Activated B cell treated with CpG ODN at 0.5 μM for 24 hours (primary cell): ENCODE results near the gene ENHO. TPM values are rescaled to one million over a fixed set of nuclear protein-coding genes. Genes with fewer than 3 reads are reported as not detected.

Experiments
- ATAC-seq: fragments of 200-7000 bp; cut with Tn5 transposase; one replicate; pipeline ENCODE4 v1.10.0; 2021; ENCODE audit warnings: low read depth, mild to moderate bottlenecking, moderate library complexity
- CTCF ChIA-PET: fragments of 350-600 bp; sonication (Branson Sonifier 250); formaldehyde crosslinking; loops from one replicate; lab custom pipeline; 2021; ENCODE audit warnings: antibody characterized with exemption; lab: Charles Lee
- POLR2A ChIA-PET: fragments of 350-600 bp; sonication (Branson Sonifier 250); formaldehyde crosslinking; loops from one replicate; lab custom pipeline; 2021; ENCODE audit warnings: antibody characterized with exemption; lab: Charles Lee
- DNase-seq: peaks from one replicate; pipeline ENCODE4 v3.0.0; 2022
- H3K27ac Mint-ChIP-seq: one replicate; pipeline ENCODE4 v1.8.0; 2020; ENCODE audit warnings: mixed read lengths
- H3K27me3 Mint-ChIP-seq: one replicate; pipeline ENCODE4 v1.8.0; 2021; ENCODE audit warnings: mixed read lengths
- H3K36me3 Mint-ChIP-seq: one replicate; pipeline ENCODE4 v1.8.0; 2021; ENCODE audit warnings: low read depth, mixed read lengths
- H3K4me1 Mint-ChIP-seq: one replicate; pipeline ENCODE4 v1.8.0; 2021; ENCODE audit warnings: mixed read lengths
- H3K4me3 Mint-ChIP-seq: one replicate; pipeline ENCODE4 v1.8.0; 2020; ENCODE audit warnings: mild to moderate bottlenecking, mixed read lengths
- H3K9me3 Mint-ChIP-seq: one replicate; pipeline ENCODE4 v1.8.0; 2020; ENCODE audit warnings: mixed read lengths
- CTCF ChIP-seq: fragments of 200-600 bp; IDR thresholded peaks from one replicate; pipeline ENCODE4 v1.8.0; 2022; ENCODE audit warnings: antibody characterized with exemption, mild to moderate bottlenecking
- intact Hi-C: fragments of 100-400 bp; cut with micrococcal nuclease; formaldehyde crosslinking; loops from one replicate; pipeline ENCODE4 v1.15.1; 2024
- total RNA-seq: library from RNA; stranded (reverse); gene quantifications from 2 replicates; pipeline ENCODE4 v1.2.3, GENCODE V29; 2022

The ENHO gene
- total RNA-seq, 1 donor from 2014 or later: not detected

DNA sequence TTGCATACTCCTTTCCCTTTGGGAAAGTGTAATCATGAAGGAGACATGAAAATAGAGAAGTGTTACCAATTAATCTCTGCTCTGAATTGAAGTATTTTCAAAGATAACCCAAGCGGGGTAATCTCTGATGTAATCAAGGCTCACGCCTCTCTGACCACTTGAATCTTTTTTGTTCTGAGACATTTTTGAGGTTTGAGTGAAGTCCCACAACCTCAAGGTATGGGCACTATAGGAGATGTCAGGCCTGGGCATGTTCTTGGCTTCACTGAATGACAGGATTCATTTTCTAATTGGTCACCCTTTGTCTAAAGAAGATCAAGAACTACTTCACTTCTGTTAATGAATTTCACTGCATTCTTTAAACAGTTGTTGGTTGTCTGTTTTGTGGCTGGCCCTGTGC, 23.7 kb downstream of the ENHO start:
- Mint-ChIP-seq H3K9me3 (no peaks in the 10 kb centered on the region), H3K4me1 (no peaks in the 10 kb centered on the region), H3K4me3 (no peak overlapping the region), H3K27ac (no peak overlapping the region), H3K36me3 (no peaks in the 10 kb centered on the region), H3K27me3 (peaks cover 13% of the 10 kb centered on the region)
- ATAC-seq (no peak), DNase-seq (no peak)
- CTCF ChIA-PET: interaction anchor here (1.4 to 2.9 kb wide), 2 partner anchors 10 to 63 kb away, joined by 4 to 11 read pairs; no protein-coding TSS in a partner anchor
- no peak for TF ChIP-seq CTCF
- POLR2A ChIA-PET: no interaction called here
- intact Hi-C loops: no loop called here

GRCh38 chr9:34498553-34498952, 24.2 kb downstream of the ENHO start:
- ChIA-PET CTCF (interaction anchor here (1.4 to 2.9 kb wide), 2 partner anchors 10 to 95 kb away, joined by 4 to 14 read pairs; no protein-coding TSS in a partner anchor), POLR2A (no interaction called here)
- ATAC-seq (no peak), DNase-seq (no peak)
- Mint-ChIP-seq H3K4me1 (no peaks in the 10 kb centered on the region), H3K9me3 (peaks cover 2% of the 10 kb centered on the region), H3K36me3 (no peaks in the 10 kb centered on the region), H3K27ac (no peak overlapping the region), H3K4me3 (no peak overlapping the region), H3K27me3 (peaks cover 17% of the 10 kb centered on the region)
- intact Hi-C loops: no loop called here
- no peak for TF ChIP-seq CTCF

- H3K36me3 Mint-ChIP-seq: no peaks in the 10 kb centered on the region
- no peak for TF ChIP-seq CTCF
- ATAC-seq (no peak), DNase-seq (no peak)
- H3K9me3 Mint-ChIP-seq: peaks cover 2% of the 10 kb centered on the region
- ChIA-PET POLR2A (no interaction called here), CTCF (interaction anchor here (2.9 kb wide), 1 partner anchor 92 kb away, joined by 14 read pairs; no protein-coding TSS in a partner anchor)
- no peak overlapping the region for H3K4me3 Mint-ChIP-seq
- no peak overlapping the region for H3K27ac Mint-ChIP-seq
- no peaks in the 10 kb centered on the region for H3K4me1 Mint-ChIP-seq
- peaks cover 24% of the 10 kb centered on the region for H3K27me3 Mint-ChIP-seq
- intact Hi-C loops: no loop called here
These were observed 26.6 kb downstream of the ENHO start for GRCh38 chr9:34496149-34496712.

GRCh38 chr9:34493972-34494535, 28.7 kb downstream of the ENHO start:
- Mint-ChIP-seq H3K36me3 (no peaks in the 10 kb centered on the region), H3K27me3 (peaks cover 22% of the 10 kb centered on the region), H3K27ac (no peak overlapping the region), H3K4me1 (no peaks in the 10 kb centered on the region), H3K9me3 (peaks cover 2% of the 10 kb centered on the region), H3K4me3 (no peak overlapping the region)
- DNase-seq: no peak
- intact Hi-C loops: no loop called here
- POLR2A ChIA-PET: no interaction called here
- TF ChIP-seq CTCF: no peak
- CTCF ChIA-PET: no interaction called here
- ATAC-seq: no peak

DNA sequence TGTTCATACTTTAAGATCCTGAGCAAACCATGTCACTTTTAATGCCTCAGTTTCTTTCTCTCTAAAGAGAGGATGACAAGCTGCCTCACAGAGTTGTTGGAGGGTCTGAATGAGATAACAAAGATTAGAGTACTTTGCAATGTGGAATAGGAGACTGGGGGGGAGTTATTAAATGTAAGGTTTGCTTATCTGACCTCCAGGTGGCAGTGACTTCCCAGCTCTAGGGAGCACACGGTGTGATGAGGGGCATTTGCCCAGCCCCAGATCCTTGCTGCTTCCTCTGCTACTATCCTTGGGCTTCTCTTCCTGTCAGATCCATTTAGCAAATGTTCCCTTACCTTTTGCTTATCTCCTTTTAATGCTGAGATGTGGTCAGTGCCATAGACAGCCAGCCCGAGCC, 30.7 kb downstream of the ENHO start:
- H3K4me3 Mint-ChIP-seq: no peak overlapping the region
- no peaks in the 10 kb centered on the region for H3K4me1 Mint-ChIP-seq
- ATAC-seq (no peak), DNase-seq (no peak)
- POLR2A ChIA-PET: no interaction called here
- H3K9me3 Mint-ChIP-seq: peaks cover 2% of the 10 kb centered on the region
- TF ChIP-seq CTCF: no peak
- intact Hi-C loops: no loop called here
- peaks cover 26% of the 10 kb centered on the region for H3K27me3 Mint-ChIP-seq
- no peak overlapping the region for H3K27ac Mint-ChIP-seq
- CTCF ChIA-PET: interaction anchor here (1.1 kb wide), 1 partner anchor 10 kb away, joined by 4 read pairs; no protein-coding TSS in a partner anchor
- H3K36me3 Mint-ChIP-seq: no peaks in the 10 kb centered on the region
